Right lung (tissue), 5 donors: ENCODE data around the gene PMM1. TPM values are rescaled to one million over a fixed set of nuclear protein-coding genes. Genes with fewer than 3 reads are reported as not detected.
"Not testable (repeated sequence)": the region's sequence is repeated elsewhere in the genome, so short reads cannot be mapped to it uniquely, and the experiment has no call there.

Experiments
- DNase-seq, 2 donors: peaks; one replicate each; pipeline ENCODE4 v3.0.0-alpha.2; 2013
- polyA plus RNA-seq, 5 donors: library from polyadenylated mRNA; unstranded; fragments of 120-200 nt; gene quantifications; one replicate each; pipeline versions ENCODE4 v1.2.1 to v1.2.3, GENCODE V29; 2013; ENCODE audit warnings: inconsistent platforms in 1 of 5, low replicate concordance in 1 of 5; ENCODE audit not compliant: insufficient read length in 5 of 5, insufficient read depth in 1 of 5

The PMM1 gene
- polyA plus RNA-seq, 5 donors = 41.2 to 63.1 (median 52.3) TPM

GRCh38 chr22:41565403-41566054 is 24.1 kb downstream of the PMM1 start:
- no peak for DNase-seq

GRCh38 chr22:41564563-41564962 is 25.1 kb downstream of the PMM1 start:
- no peak for DNase-seq

- no peak for DNase-seq
These were observed 26.5 kb downstream of the PMM1 start for GRCh38 chr22:41563051-41563711.

GRCh38 chr22:41562461-41562860 is 27.2 kb downstream of the PMM1 start:
- DNase-seq = no peak

GRCh38 chr22:41561788-41562187 is 27.9 kb downstream of the PMM1 start:
- no peak for DNase-seq

- no peak for DNase-seq
These were observed 28.3 kb downstream of the PMM1 start for GRCh38 chr22:41561335-41561734.

- DNase-seq = no peak
These were observed 29.6 kb downstream of the PMM1 start for GRCh38 chr22:41560095-41560471.

GRCh38 chr22:41558241-41558630 is 31.4 kb downstream of the PMM1 start:
- not testable (repeated sequence) for DNase-seq

- DNase-seq = peak; percentile 94 to 96
These were observed 32.0 kb downstream of the PMM1 start for GRCh38 chr22:41557401-41558240.

- no peak for DNase-seq
These were observed 33.1 kb downstream of the PMM1 start for GRCh38 chr22:41556561-41556960.

- no peak for DNase-seq
These were observed 34.2 kb downstream of the PMM1 start for GRCh38 chr22:41555325-41555982.

GRCh38 chr22:41551877-41552582 is 37.6 kb downstream of the PMM1 start:
- DNase-seq = no peak

- no peak for DNase-seq
These were observed 38.6 kb downstream of the PMM1 start for GRCh38 chr22:41550952-41551491.

- DNase-seq = no peak
These were observed 40.8 kb downstream of the PMM1 start for GRCh38 chr22:41548830-41549211.

- DNase-seq = peak in 1 of 2 donors; percentile 98
These were observed 44.8 kb downstream of the PMM1 start for GRCh38 chr22:41544671-41545476.

- peak; percentile 56 to 99 for DNase-seq
These were observed 45.6 kb downstream of the PMM1 start, which contains the start of gene POLR3H for GRCh38 chr22:41543854-41544670. TSS of gene POLR3H (minus strand) at chr22:41544470. CDS start at chr22:41544101, 369 bp downstream.

GRCh38 chr22:41542224-41542623 is 47.4 kb downstream of the PMM1 start:
- DNase-seq = no peak

GRCh38 chr22:41541484-41541883 is 48.2 kb downstream of the PMM1 start:
- DNase-seq = no peak

- no peak for DNase-seq
These were observed 49.3 kb downstream of the PMM1 start for GRCh38 chr22:41540365-41540764.

- no peak for DNase-seq
These were observed 49.7 kb downstream of the PMM1 start for GRCh38 chr22:41540006-41540315.
